Stimulated activated naive CD8-positive, alpha-beta T cell treated with anti-CD3 and anti-CD28 coated beads, Interleukin-15, amount 100 ng/mL, for 72 hours (primary cell): ENCODE results near the gene VIPR2.

Experiments
- ATAC-seq: fragments of 150-1000 bp; cut with Tn5 transposase; 2 replicates; pipeline ENCODE4 v1.10.0; 2021; ENCODE audit warnings: mild to moderate bottlenecking, moderate library complexity
- DNase-seq, 2 donors: peaks; one replicate each; pipeline ENCODE4 v3.0.0; 2021 to 2022
- H3K27ac Mint-ChIP-seq, 2 donors: one replicate each; pipeline ENCODE4 v1.8.0; 2022; ENCODE audit warnings: mild to moderate bottlenecking in 2 of 2, mixed read lengths in 2 of 2, moderate library complexity in 2 of 2
- H3K27me3 Mint-ChIP-seq: one replicate; pipeline ENCODE4 v1.8.0; 2022; ENCODE audit warnings: mixed read lengths
- H3K4me1 Mint-ChIP-seq: one replicate; pipeline ENCODE4 v1.8.0; 2022; ENCODE audit warnings: mild to moderate bottlenecking, mixed read lengths
- H3K4me3 Mint-ChIP-seq, 2 donors: one replicate each; pipeline ENCODE4 v1.8.0; 2022; ENCODE audit warnings: mild to moderate bottlenecking in 2 of 2, mixed read lengths in 2 of 2, moderate library complexity in 1 of 2
- H3K9me3 Mint-ChIP-seq, 2 donors: one replicate each; pipeline ENCODE4 v1.8.0; 2022; ENCODE audit warnings: mixed read lengths in 2 of 2

VIPR2 gene

GRCh38 chr7:159034394-159034793 is 110.3 kb downstream of the VIPR2 start:
- H3K27me3 Mint-ChIP-seq = peaks cover 36% of the 10 kb centered on the region
- H3K4me1 Mint-ChIP-seq = peaks cover 11% of the 10 kb centered on the region
- no peaks in the 10 kb centered on the region for H3K9me3 Mint-ChIP-seq
- no peak overlapping the region for H3K27ac Mint-ChIP-seq
- peak in 1 of 2 donors; percentile 1 for DNase-seq
- no peak overlapping the region for H3K4me3 Mint-ChIP-seq
- no peak for ATAC-seq

DNA sequence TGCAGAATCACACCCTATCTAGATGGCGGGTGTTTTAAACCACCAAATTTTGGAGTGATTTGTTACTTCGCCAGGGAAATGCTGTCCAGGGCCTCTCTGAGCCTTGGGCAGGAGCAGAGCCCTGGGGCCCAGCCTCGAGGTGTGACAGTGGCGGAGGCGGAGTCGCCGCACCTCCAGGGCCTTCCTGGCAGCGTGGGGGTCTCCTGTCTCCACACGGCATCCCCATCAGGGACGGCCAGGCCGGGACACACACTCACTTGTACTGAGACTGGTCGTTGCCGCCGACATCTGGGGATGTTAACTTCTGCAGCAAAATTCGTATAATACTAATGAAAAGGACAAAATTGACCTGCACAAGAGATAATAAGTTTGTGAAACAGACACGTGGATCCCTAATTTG is 110.7 kb downstream of the VIPR2 start:
- H3K27me3 Mint-ChIP-seq = peaks cover 39% of the 10 kb centered on the region
- H3K4me3 Mint-ChIP-seq = no peak overlapping the region
- no peaks in the 10 kb centered on the region for H3K9me3 Mint-ChIP-seq
- peaks cover 11% of the 10 kb centered on the region for H3K4me1 Mint-ChIP-seq
- ATAC-seq = no peak
- DNase-seq = peak in 1 of 2 donors; percentile 4
- no peak overlapping the region for H3K27ac Mint-ChIP-seq

DNA sequence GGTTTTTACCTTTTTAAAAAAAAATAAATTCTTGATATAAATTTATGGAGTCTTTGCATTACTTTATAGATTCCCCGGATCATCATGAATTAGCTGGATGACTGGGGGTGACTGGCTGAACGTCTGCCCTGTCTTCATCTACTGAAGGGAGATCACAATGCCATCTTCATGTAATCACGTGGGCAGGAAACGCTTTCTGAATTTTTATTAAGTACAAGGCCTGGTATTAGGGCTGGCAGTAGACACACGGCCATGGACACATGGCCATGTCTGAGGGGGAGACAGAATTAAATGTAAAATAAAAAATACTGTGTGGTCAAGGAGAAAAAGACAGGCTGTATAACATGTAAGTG is 111.2 kb downstream of the VIPR2 start:
- Mint-ChIP-seq H3K27me3 (peaks cover 44% of the 10 kb centered on the region), H3K9me3 (no peaks in the 10 kb centered on the region), H3K4me1 (peaks cover 11% of the 10 kb centered on the region), H3K4me3 (no peak overlapping the region), H3K27ac (no peak overlapping the region)
- no peak for ATAC-seq
- DNase-seq = no peak

GRCh38 chr7:159032753-159033472 is 111.8 kb downstream of the VIPR2 start:
- Mint-ChIP-seq H3K27me3 (peaks cover 49% of the 10 kb centered on the region), H3K27ac (no peak overlapping the region), H3K9me3 (no peaks in the 10 kb centered on the region), H3K4me1 (peaks cover 11% of the 10 kb centered on the region), H3K4me3 (no peak overlapping the region)
- ATAC-seq (no peak), DNase-seq (no peak)

DNA sequence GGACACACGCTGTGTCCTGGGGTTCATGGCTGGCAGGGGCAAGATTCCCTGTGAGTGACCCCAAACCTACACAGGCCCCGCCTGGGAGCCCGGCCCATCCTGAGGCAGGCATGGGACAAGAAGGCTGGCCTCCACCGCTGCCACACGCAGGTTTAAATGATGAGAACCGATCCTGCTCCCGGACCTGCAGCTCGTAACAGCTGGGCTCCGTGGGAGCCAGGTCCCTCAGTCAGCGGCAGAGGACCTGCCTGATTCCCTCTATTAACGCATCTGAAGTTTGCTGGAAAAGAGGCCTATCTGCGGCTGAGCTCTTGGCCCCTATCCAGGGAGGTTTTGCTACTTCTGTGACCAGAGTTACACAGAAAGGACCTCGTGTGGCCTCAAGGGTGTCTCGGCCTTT is 112.3 kb downstream of the VIPR2 start:
- no peak overlapping the region for H3K27ac Mint-ChIP-seq
- H3K4me1 Mint-ChIP-seq = peaks cover 12% of the 10 kb centered on the region
- ATAC-seq (no peak), DNase-seq (peak in 1 of 2 donors; percentile 8)
- H3K4me3 Mint-ChIP-seq = no peak overlapping the region
- H3K9me3 Mint-ChIP-seq = no peaks in the 10 kb centered on the region
- peaks cover 50% of the 10 kb centered on the region for H3K27me3 Mint-ChIP-seq

- Mint-ChIP-seq H3K4me3 (peak overlapping the region in 1 of 2 donors; percentile 29), H3K4me1 (peaks cover 18% of the 10 kb centered on the region), H3K9me3 (no peaks in the 10 kb centered on the region), H3K27ac (no peak overlapping the region), H3K27me3 (peaks cover 56% of the 10 kb centered on the region)
- peak in 1 of 2 donors; percentile 0 for DNase-seq
- no peak for ATAC-seq
These were observed 112.9 kb downstream of the VIPR2 start for GRCh38 chr7:159031750-159032149.

DNA sequence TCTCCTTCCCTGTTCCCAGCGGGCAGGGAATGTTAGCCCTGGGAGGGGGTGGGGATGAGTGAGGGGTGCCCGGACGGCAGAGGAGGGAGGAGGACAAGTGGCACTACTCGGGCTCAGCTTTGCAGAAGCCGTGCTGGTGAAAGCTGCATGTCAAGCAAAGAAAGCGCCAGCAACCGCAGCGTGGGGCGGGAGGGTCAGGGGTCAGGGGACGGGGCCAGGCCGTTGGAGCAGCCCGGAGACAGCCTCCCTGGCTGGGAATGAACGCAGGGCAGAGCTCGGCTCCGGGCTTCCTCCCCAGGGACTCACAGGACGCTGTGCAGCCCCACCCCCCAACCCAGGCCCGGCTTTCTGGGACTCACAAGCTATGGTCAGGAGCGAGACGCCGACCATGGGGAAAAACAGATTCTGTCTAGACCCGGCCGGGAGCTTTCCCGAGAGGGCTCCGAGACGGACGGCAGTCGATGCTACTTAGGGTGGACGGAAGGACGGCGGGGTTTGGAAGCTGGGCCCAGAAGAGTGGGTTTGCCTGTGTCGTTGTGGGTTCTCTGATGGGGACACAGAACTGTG is 113.4 kb downstream of the VIPR2 start:
- no peak for ATAC-seq
- Mint-ChIP-seq H3K27ac (no peak overlapping the region), H3K4me3 (peak overlapping the region; percentile 66 to 71), H3K9me3 (no peaks in the 10 kb centered on the region), H3K4me1 (peaks cover 23% of the 10 kb centered on the region), H3K27me3 (peaks cover 62% of the 10 kb centered on the region)
- peak in 1 of 2 donors; percentile 6 for DNase-seq

DNA sequence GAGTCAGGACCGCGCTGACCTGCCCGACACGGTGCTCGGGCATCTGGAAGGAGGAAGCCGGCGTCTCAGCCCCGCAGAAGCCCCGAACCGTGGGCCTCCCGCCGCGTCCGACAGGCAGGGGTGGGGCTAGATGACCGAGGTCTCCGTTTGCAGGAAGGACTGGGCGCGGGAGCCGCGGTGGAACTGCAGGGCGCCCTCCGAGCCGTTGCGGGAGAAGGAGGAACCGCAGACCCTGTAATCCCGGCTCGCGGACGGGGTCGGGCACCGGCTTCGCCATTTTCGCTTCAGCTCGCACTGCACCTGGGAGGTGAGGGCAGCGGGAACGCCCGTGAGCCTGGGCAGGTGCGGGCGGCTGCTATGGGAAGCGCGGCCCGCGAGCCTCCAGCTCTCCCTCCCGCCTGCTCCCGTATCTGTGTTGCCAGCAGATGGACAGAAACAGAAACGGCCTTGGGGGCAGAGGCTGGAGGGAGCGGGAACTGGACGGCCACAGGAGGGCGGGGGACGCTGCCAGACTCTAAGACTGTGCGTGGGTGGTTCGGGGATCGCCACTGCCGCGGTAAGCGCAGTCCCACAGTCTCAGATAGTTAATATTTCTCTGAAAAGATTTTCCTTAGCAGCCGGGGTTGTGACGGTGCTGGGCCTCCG is 114.1 kb downstream of the VIPR2 start:
- Mint-ChIP-seq H3K9me3 (no peaks in the 10 kb centered on the region), H3K4me1 (peaks cover 27% of the 10 kb centered on the region), H3K4me3 (peak overlapping the region; percentile 66 to 71)

DNA sequence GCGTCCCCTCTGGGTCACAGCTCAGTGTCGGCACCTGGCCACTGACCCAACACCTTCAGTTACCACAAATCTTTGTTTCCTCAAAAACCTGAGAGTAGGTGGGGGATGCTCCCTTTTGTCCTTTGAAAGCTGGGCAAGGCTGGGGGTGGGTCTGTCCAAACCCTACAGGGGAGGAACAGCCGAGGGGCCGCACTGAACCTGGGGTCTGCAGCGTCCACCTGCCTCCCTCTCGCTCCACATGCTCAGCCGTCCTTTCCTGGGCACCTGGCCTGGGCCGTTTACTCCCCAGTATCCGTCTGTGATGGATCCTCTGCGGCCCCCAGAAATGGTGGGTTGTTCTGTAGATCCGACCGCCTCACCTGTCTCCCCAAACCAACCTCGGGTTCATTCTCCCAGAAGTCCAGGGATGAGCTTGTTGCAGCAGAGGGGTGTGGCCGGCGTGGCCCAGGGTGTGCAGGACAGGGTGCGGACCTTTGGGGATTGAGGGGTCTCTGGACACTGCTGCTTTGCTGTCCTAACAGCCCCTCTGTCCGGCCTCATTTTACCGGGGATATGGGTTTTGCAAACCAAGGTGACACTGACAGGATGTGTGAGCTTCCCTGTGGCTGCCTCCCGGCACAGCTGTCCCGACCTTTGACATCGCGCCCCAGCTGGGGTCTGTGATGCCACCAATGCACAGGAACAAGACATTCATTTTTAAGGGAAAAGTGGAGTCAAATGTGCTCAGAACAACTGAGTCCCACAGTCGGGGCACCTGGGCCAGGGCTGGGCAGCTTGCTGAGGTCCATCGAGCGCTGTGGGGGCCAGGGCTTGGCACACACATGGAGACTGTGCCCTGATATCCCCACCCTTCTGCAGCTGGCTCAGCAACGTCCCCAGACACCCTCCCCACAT is 115.9 kb downstream of the VIPR2 start:
- Mint-ChIP-seq H3K4me3 (no peak overlapping the region), H3K9me3 (no peaks in the 10 kb centered on the region), H3K27ac (no peak overlapping the region), H3K4me1 (peaks cover 32% of the 10 kb centered on the region), H3K27me3 (peaks cover 83% of the 10 kb centered on the region)
- ATAC-seq (no peak), DNase-seq (peak in 1 of 2 donors; percentile 6)

More for the DNA sequence above, 114.1 kb downstream of the VIPR2 start:
- Mint-ChIP-seq H3K27ac (peak overlapping the region in 1 of 2 donors; percentile 78), H3K27me3 (peaks cover 68% of the 10 kb centered on the region)
- peak; percentile 32 for ATAC-seq
- DNase-seq = peak; percentile 13 to 28

- Mint-ChIP-seq H3K27me3 (peaks cover 92% of the 10 kb centered on the region), H3K4me3 (no peak overlapping the region), H3K4me1 (peaks cover 36% of the 10 kb centered on the region), H3K27ac (no peak overlapping the region), H3K9me3 (no peaks in the 10 kb centered on the region)
- ATAC-seq (no peak), DNase-seq (peak in 1 of 2 donors; percentile 4)
These were observed 116.7 kb downstream of the VIPR2 start for GRCh38 chr7:159027789-159028507.

GRCh38 chr7:159027056-159027788 is 117.4 kb downstream of the VIPR2 start:
- no peak overlapping the region for H3K4me3 Mint-ChIP-seq
- H3K9me3 Mint-ChIP-seq = no peaks in the 10 kb centered on the region
- H3K27ac Mint-ChIP-seq = no peak overlapping the region
- ATAC-seq (no peak), DNase-seq (no peak)
- peaks cover 44% of the 10 kb centered on the region for H3K4me1 Mint-ChIP-seq
- peaks cover 92% of the 10 kb centered on the region for H3K27me3 Mint-ChIP-seq

DNA sequence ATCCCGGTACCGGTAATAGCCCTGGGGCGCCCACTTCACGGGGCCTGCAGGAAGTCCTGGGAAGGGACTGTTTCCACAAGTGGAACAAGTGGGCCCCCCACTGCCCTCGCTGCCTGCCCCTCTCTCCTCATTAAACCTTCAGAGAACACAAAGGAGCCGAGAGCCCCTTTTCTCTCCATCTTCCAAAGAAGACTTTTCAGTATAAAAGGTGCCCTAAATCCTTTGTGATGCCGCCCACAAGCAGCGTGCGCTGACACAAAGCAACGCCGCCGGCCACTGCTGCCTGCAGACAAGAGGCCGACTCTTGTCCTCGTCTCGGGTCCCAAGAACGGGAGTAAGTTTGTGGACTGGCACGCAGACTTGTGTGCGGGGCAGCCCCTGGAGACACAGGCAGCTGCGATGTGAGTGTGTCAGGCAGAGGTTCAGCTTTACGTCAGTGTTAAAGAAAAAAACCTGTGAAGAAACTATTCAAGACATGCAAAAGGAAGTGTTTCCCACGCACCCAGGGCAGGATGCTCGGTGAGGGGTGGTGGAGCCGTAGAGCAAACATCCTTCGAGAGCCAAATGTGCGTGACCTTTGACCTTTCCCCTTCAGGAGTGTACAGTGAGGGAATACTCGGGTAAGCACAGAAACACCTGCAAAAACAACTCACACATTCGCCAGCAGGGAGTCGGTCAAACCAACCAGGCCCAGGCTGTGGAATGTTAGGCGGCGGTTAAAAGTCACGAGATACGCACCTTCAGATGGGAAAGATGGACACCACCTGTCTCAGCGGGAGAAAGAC is 118.2 kb downstream of the VIPR2 start:
- peak overlapping the region in 1 of 2 donors; percentile 44 for H3K4me3 Mint-ChIP-seq
- H3K27ac Mint-ChIP-seq = peak overlapping the region in 1 of 2 donors; percentile 34
- peaks cover 44% of the 10 kb centered on the region for H3K4me1 Mint-ChIP-seq
- peak; percentile 44 for ATAC-seq
- H3K27me3 Mint-ChIP-seq = peaks cover 84% of the 10 kb centered on the region
- no peak for DNase-seq
- H3K9me3 Mint-ChIP-seq = no peaks in the 10 kb centered on the region

GRCh38 chr7:159025161-159025779 is 119.4 kb downstream of the VIPR2 start:
- no peak overlapping the region for H3K4me3 Mint-ChIP-seq
- H3K27ac Mint-ChIP-seq = peak overlapping the region in 1 of 2 donors; percentile 32
- DNase-seq = no peak
- peaks cover 72% of the 10 kb centered on the region for H3K27me3 Mint-ChIP-seq
- peaks cover 35% of the 10 kb centered on the region for H3K4me1 Mint-ChIP-seq
- H3K9me3 Mint-ChIP-seq = peaks cover 0 to 3% of the 10 kb centered on the region in 2 donors
- ATAC-seq = no peak
